ENCODE measurements around the gene PAK1.

Gene PAK1

GRCh38 chr11:77371646-77372045 is 102.2 kb downstream of the PAK1 start:
- DNase-seq (ENCODE audit: low read depth in 2 of 2): no peak

GRCh38 chr11:77370217-77370616 is 103.7 kb downstream of the PAK1 start:
- DNase-seq (ENCODE audit: low read depth in 2 of 2): no peak

- DNase-seq (ENCODE audit: low read depth in 2 of 2): no peak
These were observed 112.7 kb downstream of the PAK1 start for GRCh38 chr11:77361184-77361583.

GRCh38 chr11:77359481-77359880 is 114.4 kb downstream of the PAK1 start:
- DNase-seq (ENCODE audit: low read depth in 2 of 2): no peak

GRCh38 chr11:77353131-77353530 is 120.8 kb downstream of the PAK1 start:
- no peak for DNase-seq (ENCODE audit: low read depth in 2 of 2)

- no peak for DNase-seq (ENCODE audit: low read depth in 2 of 2)
These were observed 122.5 kb downstream of the PAK1 start for GRCh38 chr11:77351281-77351886.

- DNase-seq (ENCODE audit: low read depth in 2 of 2): no peak
These were observed 125.9 kb downstream of the PAK1 start for GRCh38 chr11:77347948-77348347.

GRCh38 chr11:77346906-77347603 is 126.8 kb downstream of the PAK1 start:
- no peak for DNase-seq (ENCODE audit: low read depth in 2 of 2)

GRCh38 chr11:77345621-77346020 is 128.3 kb downstream of the PAK1 start:
- no peak for DNase-seq (ENCODE audit: low read depth in 2 of 2)

- no peak for DNase-seq (ENCODE audit: low read depth in 2 of 2)
These were observed 133.4 kb downstream of the PAK1 start for GRCh38 chr11:77340501-77340900.

- DNase-seq (ENCODE audit: low read depth in 2 of 2): no peak
These were observed 141.6 kb downstream of the PAK1 start for GRCh38 chr11:77332259-77332658.

GRCh38 chr11:77325159-77325558 is 148.7 kb downstream of the PAK1 start:
- DNase-seq (ENCODE audit: low read depth in 2 of 2): no peak

GRCh38 chr11:77324508-77324907 is 149.4 kb downstream of the PAK1 start:
- no peak for DNase-seq (ENCODE audit: low read depth in 2 of 2)

GRCh38 chr11:77322926-77323590 is 150.8 kb downstream of the PAK1 start:
- DNase-seq (ENCODE audit: low read depth in 2 of 2): no peak

GRCh38 chr11:77322506-77322905 is 151.4 kb downstream of the PAK1 start:
- no peak for DNase-seq (ENCODE audit: low read depth in 2 of 2)

- DNase-seq (ENCODE audit: low read depth in 2 of 2): no peak
These were observed 153.5 kb downstream of the PAK1 start for GRCh38 chr11:77320351-77320750.

- DNase-seq (ENCODE audit: low read depth in 2 of 2): no peak
These were observed 155.3 kb downstream of the PAK1 start for GRCh38 chr11:77318600-77318999.

GRCh38 chr11:77316733-77317342 is 157.1 kb downstream of the PAK1 start:
- no peak for DNase-seq (ENCODE audit: low read depth in 2 of 2)

- DNase-seq (ENCODE audit: low read depth in 2 of 2): no peak
These were observed 161.8 kb downstream of the PAK1 start for GRCh38 chr11:77312107-77312506.

GRCh38 chr11:77311701-77312100 is 162.2 kb downstream of the PAK1 start:
- DNase-seq (ENCODE audit: low read depth in 2 of 2): no peak

GRCh38 chr11:77310721-77311120 is 163.2 kb downstream of the PAK1 start:
- no peak for DNase-seq (ENCODE audit: low read depth in 2 of 2)

GRCh38 chr11:77309401-77310085 is 164.4 kb downstream of the PAK1 start:
- DNase-seq (ENCODE audit: low read depth in 2 of 2): no peak

Measured in stimulated activated CD8-positive, alpha-beta memory T cell treated with anti-CD3 and anti-CD28 coated beads, Interleukin-7, amount 100 ng/mL, for 4 hours (primary cell).